Gastroesophageal sphincter (tissue), 3 donors: ENCODE data around the gene GAL3ST3.

ENCODE experiments used
- CTCF ChIP-seq, 4 experiments: fragments of 200-600 bp in 2 of 4; fragments of 450-650 bp in 2 of 4; sonication (generic) in 1 of 4; IDR thresholded peaks; one replicate each; pipeline ENCODE4 v1.5.1; 2017 to 2019; ENCODE audit warnings: antibody characterized with exemption in 4 of 4, mild to moderate bottlenecking in 2 of 4, moderate library complexity in 2 of 4
- POLR2A ChIP-seq, 2 donors: fragments of 450-650 bp; IDR thresholded peaks; one replicate each; pipeline ENCODE4 v1.6.1; 2017; ENCODE audit warnings: antibody characterized with exemption in 2 of 2, mild to moderate bottlenecking in 2 of 2, moderate library complexity in 1 of 2
- POLR2AphosphoS5 ChIP-seq: sonication (generic); formaldehyde crosslinking; IDR thresholded peaks from one replicate; pipeline ENCODE4 v1.6.1; 2017; ENCODE audit warnings: antibody characterized with exemption

- TF ChIP-seq CTCF (IDR thresholded peaks at IDR 0.05), result peak in 1 of 4 experiments; percentile 32
- peak; percentile 80 for TF ChIP-seq POLR2AphosphoS5
- TF ChIP-seq POLR2A (IDR thresholded peaks at IDR 0.05), result peak; percentile 59 to 60
These were observed 3.1 kb upstream of the GAL3ST3 start, which contains the start of gene SF3B2 for GRCh38 chr11:66051766-66052663.
